CD4-positive, CD25-positive, alpha-beta regulatory T cell (primary cell): ENCODE measurements around the gene NFE2L3. TPM values are rescaled to one million over a fixed set of nuclear protein-coding genes. Genes with fewer than 3 reads are reported as not detected.

ENCODE experiments used
- ATAC-seq, 2 donors: fragments of 150-1000 bp; cut with Tn5 transposase; one replicate each; pipeline ENCODE4 v1.10.0; 2021; ENCODE audit warnings: low read depth in 2 of 2, moderate number of reproducible peaks in 2 of 2, moderate library complexity in 1 of 2
- DNase-seq, 3 donors: peaks; one replicate each; pipeline versions ENCODE4 v3.0.0 to v3.0.0-alpha.2; 2012 to 2022; ENCODE audit warnings: mixed read lengths in 1 of 3
- H3K27ac ChIP-seq: one replicate; pipeline ENCODE4 v1.7.0; 2013; ENCODE audit warnings: mild to moderate bottlenecking, low read length; ENCODE audit not compliant: insufficient read depth, poor library complexity, severe bottlenecking
- H3K27me3 ChIP-seq: one replicate; pipeline ENCODE4 v1.7.0; 2013; ENCODE audit warnings: low read length; ENCODE audit not compliant: control insufficient read depth, insufficient read depth
- H3K36me3 ChIP-seq: one replicate; pipeline ENCODE4 v1.7.0; 2013; ENCODE audit warnings: mild to moderate bottlenecking, low read length, moderate library complexity; ENCODE audit not compliant: control insufficient read depth, insufficient read depth
- H3K4me1 ChIP-seq: 2 replicates; pipeline ENCODE4 v1.7.0; 2013; ENCODE audit warnings: mild to moderate bottlenecking, low read length; ENCODE audit not compliant: insufficient read depth, control insufficient read depth, poor library complexity, severe bottlenecking
- H3K4me3 ChIP-seq: one replicate; pipeline ENCODE4 v1.7.0; 2013; ENCODE audit warnings: low read depth, mild to moderate bottlenecking, low read length, moderate library complexity
- H3K9me3 ChIP-seq, 2 experiments: 1 replicate in 1 of 2; 2 replicates in 1 of 2; pipeline ENCODE4 v1.7.0; 2013; ENCODE audit warnings: low read length in 2 of 2, mild to moderate bottlenecking in 1 of 2, moderate library complexity in 1 of 2; ENCODE audit not compliant: control insufficient read depth in 2 of 2
- H3K27ac Mint-ChIP-seq, 3 donors: one replicate each; pipeline ENCODE4 v1.8.0; 2020 to 2022; ENCODE audit warnings: mild to moderate bottlenecking in 3 of 3, mixed read lengths in 3 of 3, moderate library complexity in 2 of 3
- H3K27me3 Mint-ChIP-seq: one replicate; pipeline ENCODE4 v1.8.0; 2022; ENCODE audit warnings: mild to moderate bottlenecking, mixed read lengths
- H3K36me3 Mint-ChIP-seq: one replicate; pipeline ENCODE4 v1.8.0; 2020; ENCODE audit warnings: mixed read lengths
- H3K4me1 Mint-ChIP-seq, 4 donors: one replicate each; pipeline ENCODE4 v1.8.0; 2020 to 2022; ENCODE audit warnings: mixed read lengths in 4 of 4, mild to moderate bottlenecking in 1 of 4
- H3K4me3 Mint-ChIP-seq, 4 donors: one replicate each; pipeline ENCODE4 v1.8.0; 2020 to 2022; ENCODE audit warnings: mild to moderate bottlenecking in 4 of 4, mixed read lengths in 4 of 4, moderate library complexity in 3 of 4
- H3K9me3 Mint-ChIP-seq, 7 donors: one replicate each; pipeline ENCODE4 v1.8.0; 2020 to 2022; ENCODE audit warnings: mixed read lengths in 7 of 7, mild to moderate bottlenecking in 3 of 7, moderate library complexity in 2 of 7
- polyA plus RNA-seq, 4 donors: library from polyadenylated mRNA; unstranded; fragments of 300-500 nt; fragmentation: Illumina TruSeq; gene quantifications; one replicate each; pipeline ENCODE4 v1.2.3, GENCODE V29; 2021
- total RNA-seq: library from RNA; stranded (reverse); gene quantifications from one replicate; pipeline ENCODE4 v1.2.3, GENCODE V29; 2022

The NFE2L3 gene
- total and polyA plus RNA-seq, 5 donors from 2014 or later: 8.8 to 13.9 (median 12.8) TPM

- Histone ChIP-seq H3K4me3 (no peak overlapping the region), H3K36me3 (peaks cover 43% of the 10 kb centered on the region), H3K27me3 (no peaks in the 10 kb centered on the region), H3K27ac (no peak overlapping the region), H3K4me1 (peaks cover 4% of the 10 kb centered on the region), H3K9me3 (no peaks in the 10 kb centered on the region)
- H3K27ac Mint-ChIP-seq: peak overlapping the region in 1 of 3 donors; percentile 1
- H3K4me1 Mint-ChIP-seq: peaks cover 8 to 20% (median 15%) of the 10 kb centered on the region in 4 donors
- no peaks in the 10 kb centered on the region for H3K27me3 Mint-ChIP-seq
- ATAC-seq (no peak), DNase-seq (no peak)
- no peaks in the 10 kb centered on the region for H3K9me3 Mint-ChIP-seq
- H3K36me3 Mint-ChIP-seq: peaks cover 26% of the 10 kb centered on the region
- no peak overlapping the region for H3K4me3 Mint-ChIP-seq
These were observed 62.0 kb downstream of the NFE2L3 start for GRCh38 chr7:26213807-26214515.

GRCh38 chr7:26216049-26216448 is 64.1 kb downstream of the NFE2L3 start:
- no peak for ATAC-seq
- Histone ChIP-seq H3K27ac (no peak overlapping the region), H3K4me3 (no peak overlapping the region), H3K4me1 (no peaks in the 10 kb centered on the region), H3K9me3 (no peaks in the 10 kb centered on the region), H3K27me3 (no peaks in the 10 kb centered on the region), H3K36me3 (peaks cover 22% of the 10 kb centered on the region)
- DNase-seq: no peak
- H3K9me3 Mint-ChIP-seq: no peaks in the 10 kb centered on the region
- no peak overlapping the region for H3K27ac Mint-ChIP-seq
- H3K4me1 Mint-ChIP-seq: peaks cover 0 to 12% (median 6%) of the 10 kb centered on the region in 4 donors
- H3K36me3 Mint-ChIP-seq: peaks cover 18% of the 10 kb centered on the region
- H3K27me3 Mint-ChIP-seq: no peaks in the 10 kb centered on the region
- H3K4me3 Mint-ChIP-seq: no peak overlapping the region

- no peaks in the 10 kb centered on the region for H3K36me3 ChIP-seq
- H3K27me3 Mint-ChIP-seq: peaks cover 6% of the 10 kb centered on the region
- no peaks in the 10 kb centered on the region for H3K9me3 Mint-ChIP-seq
- no peak overlapping the region for H3K4me3 Mint-ChIP-seq
- no peaks in the 10 kb centered on the region for H3K36me3 Mint-ChIP-seq
- DNase-seq (no peak), ATAC-seq (no peak)
- H3K4me1 ChIP-seq: no peaks in the 10 kb centered on the region
- no peak overlapping the region for H3K4me3 ChIP-seq
- H3K4me1 Mint-ChIP-seq: no peaks in the 10 kb centered on the region
- no peak overlapping the region for H3K27ac Mint-ChIP-seq
- no peak overlapping the region for H3K27ac ChIP-seq
- no peaks in the 10 kb centered on the region for H3K9me3 ChIP-seq
- peaks cover 5% of the 10 kb centered on the region for H3K27me3 ChIP-seq
These were observed 72.4 kb downstream of the NFE2L3 start for GRCh38 chr7:26224359-26224758.

GRCh38 chr7:26227987-26228386 is 76.0 kb downstream of the NFE2L3 start:
- no peaks in the 10 kb centered on the region for H3K9me3 ChIP-seq
- H3K27ac Mint-ChIP-seq: no peak overlapping the region
- no peak for ATAC-seq

GRCh38 chr7:26233902-26234511 is 82.0 kb downstream of the NFE2L3 start:
- no peak overlapping the region for H3K27ac ChIP-seq
- Mint-ChIP-seq H3K27me3 (peaks cover 34% of the 10 kb centered on the region), H3K4me1 (no peaks in the 10 kb centered on the region), H3K36me3 (no peaks in the 10 kb centered on the region), H3K4me3 (no peak overlapping the region), H3K9me3 (peaks cover 0 to 3% (median 0%) of the 10 kb centered on the region in 7 donors), H3K27ac (no peak overlapping the region)
- H3K4me1 ChIP-seq: no peaks in the 10 kb centered on the region
- no peak overlapping the region for H3K4me3 ChIP-seq
- ATAC-seq: no peak
- H3K36me3 ChIP-seq: no peaks in the 10 kb centered on the region
- H3K27me3 ChIP-seq: peaks cover 3% of the 10 kb centered on the region
- H3K9me3 ChIP-seq: no peaks in the 10 kb centered on the region
- DNase-seq: no peak

More at GRCh38 chr7:26227987-26228386, 76.0 kb downstream of the NFE2L3 start:
- Histone ChIP-seq H3K27me3 (peaks cover 5% of the 10 kb centered on the region), H3K4me1 (no peaks in the 10 kb centered on the region), H3K4me3 (no peak overlapping the region), H3K27ac (no peak overlapping the region), H3K36me3 (no peaks in the 10 kb centered on the region)
- no peak for DNase-seq
- Mint-ChIP-seq H3K27me3 (peaks cover 25% of the 10 kb centered on the region), H3K36me3 (no peaks in the 10 kb centered on the region), H3K4me1 (no peaks in the 10 kb centered on the region), H3K9me3 (no peaks in the 10 kb centered on the region), H3K4me3 (no peak overlapping the region)

Other genes with a start within 250 kb of the NFE2L3 start
- gene HNRNPA2B1, start 48.5 kb downstream of the NFE2L3 start, total RNA-seq: 465 TPM
- 100 to 1,000 TPM; 506 to 541 (median 520) TPM for gene HNRNPA2B1, start 48.5 kb downstream of the NFE2L3 start, polyA plus RNA-seq
- 115 TPM for gene CBX3, start 49.5 kb downstream of the NFE2L3 start, total RNA-seq
- 100 to 1,000 TPM in 3 of 4 donors, 10 to 100 TPM in 1; 89.1 to 135 (median 125) TPM for gene CBX3, start 49.5 kb downstream of the NFE2L3 start, polyA plus RNA-seq
- gene SNX10, start 139.7 kb downstream of the NFE2L3 start, total RNA-seq: 14.4 TPM
- 10 to 100 TPM; 25.5 to 41.5 (median 29.4) TPM for gene SNX10, start 139.7 kb downstream of the NFE2L3 start, polyA plus RNA-seq